H7 (cell line): ENCODE measurements around the gene CREG1. TPM values are rescaled to one million over a fixed set of nuclear protein-coding genes. Genes with fewer than 3 reads are reported as not detected.
"Not testable (repeated sequence)": the region's sequence is repeated elsewhere in the genome, so short reads cannot be mapped to it uniquely, and the experiment has no call there.

Experiments used
- DNase-seq: peaks from one replicate; pipeline ENCODE4 v3.0.0; 2012
- H3K27me3 ChIP-seq: 2 replicates; pipeline ENCODE4 v1.6.0; 2011; ENCODE audit warnings: mild to moderate bottlenecking, low read length; ENCODE audit not compliant: control insufficient read depth, insufficient read depth
- H3K36me3 ChIP-seq: replicated peaks from 2 replicates; pipeline ENCODE4 v1.5.1; 2011; ENCODE audit warnings: low read length; ENCODE audit not compliant: control insufficient read depth, insufficient read depth
- H3K4me3 ChIP-seq: 2 replicates; pipeline ENCODE4 v1.5.1; 2011; ENCODE audit warnings: low read depth, mild to moderate bottlenecking, control low read depth, low read length, moderate library complexity; ENCODE audit not compliant: insufficient read depth
- total RNA-seq: library from RNA; depleted of rRNA; stranded (reverse); fragments of >200 nt; shearing (Covaris generic); gene quantifications from 2 replicates; pipeline ENCODE4 v1.2.3, GENCODE V29; 2014

CREG1 gene
- total RNA-seq, 1 experiment from 2014 or later = 20.7 TPM

DNA sequence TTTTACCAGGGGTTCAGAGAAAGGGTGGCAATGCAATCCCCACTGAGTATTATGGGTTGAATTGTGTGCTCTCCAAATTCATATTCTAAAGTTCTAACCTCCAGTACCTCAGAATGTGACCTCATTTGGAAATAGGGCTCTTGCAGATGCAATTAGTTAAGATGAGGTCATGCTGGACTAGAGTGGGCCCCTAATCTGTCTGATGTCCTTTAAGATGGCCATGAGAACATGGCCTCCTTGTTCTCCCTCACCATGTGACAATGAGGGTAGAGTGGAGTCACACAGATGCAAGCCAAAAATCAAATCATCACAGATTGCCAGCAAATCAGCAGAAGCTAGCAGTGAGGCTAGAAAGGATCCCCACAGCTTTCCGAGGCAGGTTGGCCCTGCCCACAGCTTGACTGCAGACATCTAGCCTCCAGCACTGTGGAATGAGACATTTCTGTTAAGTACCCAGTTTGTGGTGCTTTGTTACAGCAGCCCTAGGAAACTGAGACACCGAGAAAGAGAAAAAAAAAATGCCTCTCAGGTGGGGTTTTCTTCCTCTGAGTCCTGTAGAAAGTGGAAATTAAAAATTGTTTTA is 25.5 kb upstream of the CREG1 start:
- Histone ChIP-seq H3K36me3 (no peaks in the 10 kb centered on the region), H3K4me3 (no peak overlapping the region), H3K27me3 (no peaks in the 10 kb centered on the region)
- no peak for DNase-seq

DNA sequence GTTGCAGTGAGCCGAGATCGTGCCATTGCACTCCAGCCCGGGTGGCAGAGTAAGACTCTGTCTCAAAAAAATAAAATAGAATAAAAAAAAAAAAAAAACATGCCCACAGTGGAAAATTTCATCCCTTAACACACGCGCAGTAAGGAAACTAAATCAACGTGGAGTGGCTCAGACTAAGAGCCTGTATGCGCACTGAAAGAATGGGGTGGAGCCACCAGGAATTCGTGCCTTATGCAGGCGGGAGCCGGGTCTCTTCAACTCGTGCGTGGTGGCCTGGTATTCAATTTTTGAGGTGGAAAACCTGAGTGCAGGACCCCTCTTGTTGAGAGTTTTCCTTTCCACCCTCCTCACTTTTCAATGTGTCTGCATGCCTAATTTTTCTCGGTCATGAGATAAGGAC is 22.1 kb upstream of the CREG1 start:
- no peak for DNase-seq

DNA sequence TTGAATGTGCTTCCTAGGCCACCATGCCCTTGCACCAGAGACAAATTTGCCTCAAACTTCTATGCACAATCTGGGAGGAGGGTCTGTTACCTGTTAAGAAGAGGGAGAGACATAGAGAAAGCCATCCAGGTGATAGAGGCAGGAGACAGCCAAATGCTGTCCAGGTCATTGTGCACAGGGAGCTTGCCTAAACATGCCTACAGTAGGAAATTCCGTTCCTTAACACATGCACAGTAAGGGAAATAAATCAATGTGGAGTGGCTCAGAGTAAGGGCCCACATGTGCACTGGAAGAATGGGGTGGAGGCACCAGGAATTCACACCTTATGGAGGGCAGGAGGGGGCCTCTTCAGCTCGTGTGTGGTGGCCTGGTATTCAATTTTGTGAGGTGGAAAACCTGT is 19.5 kb upstream of the CREG1 start:
- Histone ChIP-seq H3K4me3 (no peak overlapping the region), H3K36me3 (no peaks in the 10 kb centered on the region), H3K27me3 (no peaks in the 10 kb centered on the region)
- no peak for DNase-seq

More for the DNA sequence above, 22.1 kb upstream of the CREG1 start:
- Histone ChIP-seq H3K27me3 (no peaks in the 10 kb centered on the region), H3K36me3 (no peaks in the 10 kb centered on the region), H3K4me3 (no peak overlapping the region)

DNA sequence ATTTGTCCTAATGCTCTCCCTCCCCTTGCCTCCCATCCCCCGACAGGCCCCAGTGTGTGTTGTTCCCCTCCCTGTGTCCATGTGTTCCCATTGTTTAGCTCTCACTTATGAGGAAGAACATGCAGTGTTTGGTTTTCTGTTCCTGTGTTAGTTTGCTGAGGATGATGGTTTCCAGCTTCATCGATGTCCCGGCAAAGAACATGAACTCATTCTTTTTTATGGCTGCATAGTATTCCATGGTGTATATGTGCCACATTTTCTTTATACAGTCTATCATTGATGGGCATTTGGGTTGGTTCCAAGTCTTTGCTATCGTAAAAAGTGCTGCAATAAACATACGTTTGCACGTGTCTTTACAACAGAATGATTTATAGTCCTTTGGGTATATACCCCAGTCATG is 17.1 kb upstream of the CREG1 start:
- not testable (repeated sequence) for H3K36me3 ChIP-seq, H3K27me3 ChIP-seq, H3K4me3 ChIP-seq, DNase-seq

DNA sequence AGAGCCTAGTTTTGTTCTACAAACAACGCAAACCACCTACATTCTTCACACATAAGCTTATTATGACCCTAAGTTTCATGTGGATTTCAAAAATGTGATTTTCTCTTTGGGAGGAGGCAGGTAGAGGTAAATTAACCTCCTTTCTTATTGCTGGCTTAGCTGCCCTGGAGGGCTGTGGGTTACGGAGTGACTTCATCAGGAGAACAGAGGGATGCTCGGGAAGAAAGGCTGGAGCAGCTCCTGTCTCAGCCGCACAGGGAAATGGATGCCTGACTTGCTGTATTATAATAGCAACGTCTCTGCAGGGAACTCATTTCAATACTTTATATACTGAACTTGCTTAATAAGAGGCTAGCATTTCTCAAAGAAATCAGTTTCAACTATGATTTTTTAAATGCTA is 14.1 kb upstream of the CREG1 start:
- Histone ChIP-seq H3K27me3 (no peaks in the 10 kb centered on the region; the same call in 1 of the 2 replicates), H3K4me3 (no peak overlapping the region), H3K36me3 (no peaks in the 10 kb centered on the region)
- no peak for DNase-seq

DNA sequence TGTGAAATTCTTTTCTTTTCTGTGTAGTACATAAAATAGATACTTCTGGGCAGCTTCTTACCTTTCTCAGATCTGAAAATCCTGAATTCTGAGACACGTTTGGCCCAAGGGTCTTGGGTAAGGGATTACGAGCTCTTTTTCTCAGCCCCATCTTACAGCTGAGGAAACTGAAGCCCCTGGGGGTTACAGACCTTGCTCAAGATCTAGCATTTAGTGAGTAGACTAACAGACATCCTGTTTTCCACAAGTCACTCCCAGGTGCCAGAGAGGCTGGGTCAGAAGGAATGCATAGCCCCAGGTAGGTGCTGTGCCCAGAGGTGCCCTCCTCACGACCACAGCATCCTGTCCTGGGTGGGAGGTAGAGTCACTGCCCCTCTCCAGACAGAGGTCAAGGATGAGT is 13.2 kb upstream of the CREG1 start:
- H3K36me3 ChIP-seq = no peaks in the 10 kb centered on the region
- H3K27me3 ChIP-seq = no peaks in the 10 kb centered on the region; the same call in 1 of the 2 replicates
- DNase-seq = no peak

DNA sequence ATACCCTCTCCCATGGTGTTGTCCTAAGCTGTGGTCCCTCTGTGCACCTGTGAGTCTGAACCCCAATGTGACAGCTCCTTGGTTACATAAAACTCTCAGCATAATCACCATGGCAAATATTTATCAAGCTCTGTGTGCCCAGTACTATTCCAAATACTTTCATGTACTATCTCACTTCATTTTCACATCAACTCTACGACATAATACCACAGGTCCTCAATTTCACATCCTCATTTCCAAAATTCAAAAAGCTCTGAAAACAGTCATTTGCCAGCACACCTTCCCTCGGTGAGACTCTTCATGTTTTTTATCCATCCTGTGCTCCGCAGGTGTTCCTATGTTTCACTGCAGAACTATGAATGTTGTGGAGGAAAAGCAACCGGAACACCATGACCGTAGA is 12.4 kb upstream of the CREG1 start:
- H3K36me3 ChIP-seq = no peaks in the 10 kb centered on the region
- no peak overlapping the region for H3K4me3 ChIP-seq
- no peaks in the 10 kb centered on the region; the same call in 1 of the 2 replicates for H3K27me3 ChIP-seq
- no peak for DNase-seq

More for the DNA sequence above, 13.2 kb upstream of the CREG1 start:
- no peak overlapping the region for H3K4me3 ChIP-seq

DNA sequence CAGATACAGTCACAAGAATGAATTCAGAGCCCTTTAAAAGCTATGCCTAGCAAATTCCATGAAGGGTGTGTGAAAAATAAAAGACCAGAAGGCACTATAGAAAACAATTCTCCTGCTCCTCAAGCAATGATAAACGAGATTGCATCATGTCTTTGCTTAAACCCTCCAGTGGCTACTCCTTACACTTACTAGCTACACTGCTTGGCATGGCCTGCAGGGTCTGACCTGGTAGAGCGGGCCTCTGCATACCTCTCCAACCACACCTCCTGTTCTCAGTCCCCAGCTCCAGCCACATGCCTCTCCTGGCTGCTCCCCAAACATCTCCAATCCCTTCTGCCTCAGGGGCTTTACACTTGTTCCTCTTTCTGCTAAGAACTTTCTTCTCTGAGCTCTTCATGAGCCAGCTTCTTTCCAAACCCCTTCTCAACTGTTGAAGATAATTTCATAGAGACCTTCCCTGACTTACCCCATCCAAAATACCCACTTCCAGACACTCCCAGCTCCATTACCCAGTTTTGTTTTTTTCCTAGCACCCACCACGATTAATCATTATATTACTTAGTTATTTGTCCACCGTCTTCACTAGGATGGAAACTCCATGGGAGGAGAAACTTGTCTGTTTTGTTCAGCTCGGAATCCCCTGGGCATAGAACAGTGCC is 11.2 kb upstream of the CREG1 start:
- no peaks in the 10 kb centered on the region; the same call in 1 of the 2 replicates for H3K27me3 ChIP-seq
- H3K36me3 ChIP-seq = no peaks in the 10 kb centered on the region
- H3K4me3 ChIP-seq = no peak overlapping the region
- DNase-seq = no peak

DNA sequence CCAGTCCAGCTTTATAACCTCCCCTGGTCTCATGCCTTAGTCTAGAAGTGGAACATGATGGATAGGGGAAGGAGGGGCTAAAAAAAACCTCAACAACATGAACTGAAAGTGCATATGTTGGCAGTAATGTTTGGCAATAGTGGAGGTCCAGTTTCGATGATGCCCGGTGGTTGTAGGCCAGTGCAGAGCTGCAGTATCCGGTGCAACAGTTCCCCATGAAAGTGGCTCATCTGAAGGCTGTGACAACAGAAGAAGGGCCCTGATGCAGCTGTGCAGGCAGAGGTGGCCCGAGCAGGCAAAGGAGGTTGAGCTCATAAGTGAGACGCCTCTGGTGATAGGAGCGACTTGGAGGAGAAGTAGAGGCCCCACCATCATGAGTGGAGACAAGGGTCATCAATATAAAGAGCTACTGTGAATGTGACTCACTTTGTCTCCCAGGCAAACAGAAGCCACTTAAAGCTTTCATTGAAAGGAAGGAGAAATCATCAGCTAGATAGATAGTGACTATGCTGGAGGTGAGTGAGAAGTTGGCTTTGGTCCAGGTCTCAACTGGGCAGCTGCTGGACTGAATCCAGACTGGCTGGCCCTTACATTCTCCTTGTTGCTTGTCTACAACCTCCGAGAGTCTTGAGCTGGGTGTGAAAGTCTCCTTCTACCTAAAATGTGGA is 10.2 kb upstream of the CREG1 start:
- no peak overlapping the region for H3K4me3 ChIP-seq
- H3K27me3 ChIP-seq = no peaks in the 10 kb centered on the region; the same call in 1 of the 2 replicates
- no peaks in the 10 kb centered on the region for H3K36me3 ChIP-seq
- DNase-seq = no peak

DNA sequence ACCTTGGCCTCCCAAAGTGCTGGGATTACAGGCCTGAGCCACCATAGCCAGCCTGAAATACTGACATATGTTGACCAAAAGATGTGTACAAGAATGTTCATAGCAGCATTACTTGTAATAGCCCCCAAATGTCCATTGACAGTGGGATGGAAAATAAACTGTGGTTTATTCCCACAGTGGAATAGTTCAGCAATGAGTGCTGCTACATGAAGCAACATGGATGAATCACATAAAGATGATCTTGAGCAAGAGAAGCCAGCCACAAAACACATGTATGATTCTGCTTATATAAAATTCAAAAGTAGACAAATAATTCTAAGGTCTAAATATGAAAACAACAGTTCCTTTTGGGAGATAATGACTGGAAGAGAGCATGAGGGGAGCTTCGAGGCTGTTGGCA is 9.1 kb upstream of the CREG1 start:
- H3K4me3 ChIP-seq = no peak overlapping the region

DNA sequence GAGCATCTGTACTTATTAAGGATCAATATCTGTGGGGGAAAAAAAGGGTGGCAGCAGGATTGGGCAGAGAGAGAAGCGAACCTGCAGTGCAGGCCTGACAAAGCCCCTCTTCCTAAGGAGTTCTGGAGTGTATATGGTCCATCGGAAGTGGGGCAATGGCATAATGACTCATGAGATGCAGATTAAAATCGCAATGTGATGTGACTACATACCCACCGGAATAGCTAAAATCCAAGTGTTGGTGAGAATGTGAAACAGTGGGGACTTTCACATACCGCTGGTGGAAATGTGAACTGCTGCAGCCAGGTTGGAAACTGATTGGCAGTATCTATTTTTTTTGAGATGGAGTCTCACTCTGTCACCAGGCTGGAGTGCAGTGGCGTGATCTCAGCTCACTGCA is 8.2 kb upstream of the CREG1 start:
- H3K4me3 ChIP-seq = no peak overlapping the region
- no peaks in the 10 kb centered on the region for H3K36me3 ChIP-seq
- H3K27me3 ChIP-seq = no peaks in the 10 kb centered on the region
- DNase-seq = no peak

More for the DNA sequence above, 9.1 kb upstream of the CREG1 start:
- no peak for DNase-seq
- no peaks in the 10 kb centered on the region for H3K36me3 ChIP-seq
- no peaks in the 10 kb centered on the region; the same call in 1 of the 2 replicates for H3K27me3 ChIP-seq

DNA sequence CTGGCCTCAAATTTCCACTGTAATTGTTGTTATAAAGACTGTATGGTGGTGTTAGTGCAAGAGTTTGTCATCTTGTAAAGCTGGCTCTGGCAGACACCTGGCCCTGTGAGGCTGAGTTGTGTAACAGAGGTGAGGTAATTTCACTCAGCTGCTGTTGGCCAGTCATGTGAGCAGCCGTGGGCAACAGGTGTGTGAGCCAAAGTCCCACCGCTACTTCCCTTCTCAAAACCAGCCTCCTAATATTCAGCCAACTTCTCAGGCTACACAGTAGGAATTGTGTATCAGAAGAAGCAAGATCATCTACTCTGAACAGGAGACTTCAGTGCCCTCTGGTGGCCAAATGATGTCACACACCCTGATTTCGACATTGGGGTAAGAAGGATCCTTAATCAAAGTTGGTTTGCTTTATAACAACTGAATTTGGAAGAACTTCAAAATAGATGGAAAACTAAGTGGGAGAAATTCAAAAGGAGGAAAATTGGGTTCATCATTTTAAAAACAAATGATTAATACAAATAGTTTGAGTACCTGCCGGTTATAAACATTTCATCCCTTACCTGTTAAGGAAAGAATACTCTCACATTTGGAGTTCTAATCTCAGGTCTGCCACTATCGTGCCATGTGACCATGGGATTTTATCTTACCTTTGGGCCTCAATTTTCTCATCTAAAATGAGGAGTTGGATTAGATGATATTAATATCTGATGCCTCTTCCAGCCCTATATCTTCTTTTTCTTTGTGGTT is 2.6 kb upstream of the CREG1 start:
- no peaks in the 10 kb centered on the region for H3K36me3 ChIP-seq
- peak; percentile 60 for DNase-seq
- no peak overlapping the region for H3K4me3 ChIP-seq
- peaks cover 8% of the 10 kb centered on the region; the same call in 1 of the 2 replicates for H3K27me3 ChIP-seq

DNA sequence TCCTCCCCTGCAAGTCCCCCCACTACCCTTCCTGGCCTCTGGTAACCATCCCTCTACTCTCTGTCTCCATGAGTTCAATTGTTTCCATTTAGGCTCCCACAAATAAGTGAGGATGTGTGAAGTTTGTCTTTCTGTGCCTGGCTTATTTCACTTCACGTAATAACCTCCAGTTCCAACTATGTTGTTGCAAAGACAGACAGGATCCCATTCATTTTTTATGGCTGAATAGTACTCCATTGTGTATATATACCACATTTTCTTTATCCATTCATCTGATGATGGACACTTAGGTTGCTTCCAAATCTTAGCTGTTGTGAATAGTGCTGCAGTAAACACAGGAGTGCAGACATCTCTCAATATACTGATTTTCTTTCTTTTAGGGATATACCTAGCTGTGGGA is 1.5 kb upstream of the CREG1 start:
- not testable (repeated sequence) for DNase-seq, H3K27me3 ChIP-seq, H3K4me3 ChIP-seq, H3K36me3 ChIP-seq

DNA sequence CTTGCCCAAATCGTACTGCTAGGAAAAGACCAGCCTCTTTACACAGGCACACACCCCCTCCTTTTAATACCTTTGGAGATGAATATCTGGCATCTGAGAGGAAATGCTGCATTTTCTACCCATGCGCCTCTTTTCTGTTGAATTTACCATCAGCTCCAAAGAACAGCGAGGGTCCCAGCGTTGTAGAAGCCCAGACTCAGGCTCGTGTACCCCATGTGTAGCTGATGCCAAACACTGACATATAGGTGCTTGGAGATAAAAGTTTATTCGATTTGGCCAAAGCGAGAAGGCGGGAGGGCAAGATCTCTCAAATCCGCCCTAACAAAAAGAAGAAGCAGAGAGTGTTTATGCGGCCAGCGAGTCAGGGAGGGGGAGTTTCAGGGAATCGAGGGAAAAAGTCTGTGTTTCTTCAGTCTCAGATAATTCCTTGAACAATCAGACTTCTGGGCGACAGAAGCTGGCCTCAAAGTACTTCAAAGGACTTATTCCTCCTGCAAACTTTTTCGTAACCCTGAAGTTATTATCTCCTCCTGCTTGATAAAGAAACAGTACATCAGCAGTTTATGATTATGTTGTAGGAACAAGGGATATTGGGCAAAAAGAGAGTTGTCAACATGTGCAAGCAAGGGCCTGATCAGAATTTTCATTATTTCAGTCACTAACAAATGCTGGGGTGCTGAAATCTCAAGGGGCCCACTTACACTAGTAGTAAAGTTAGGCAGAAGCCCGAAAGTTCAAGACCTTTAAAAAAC is 642 bp upstream of the CREG1 start:
- Histone ChIP-seq H3K27me3 (peaks cover 8% of the 10 kb centered on the region; the same call in 1 of the 2 replicates), H3K36me3 (no peaks in the 10 kb centered on the region), H3K4me3 (peak overlapping the region; percentile 74)
- DNase-seq = no peak
